Right renal cortex interstitium (tissue), 3 donors: Measurements from ENCODE around the gene ADCY6. TPM values are rescaled to one million over a fixed set of nuclear protein-coding genes. Genes with fewer than 3 reads are reported as not detected.

Experiments used
- DNase-seq, 3 donors: peaks; one replicate each; pipeline ENCODE4 v3.0.0-alpha.2; 2013; ENCODE audit warnings: low read depth in 3 of 3, low spot score in 2 of 3
- polyA plus RNA-seq, 3 donors: library from polyadenylated mRNA; unstranded; fragments of 120-200 nt; gene quantifications; one replicate each; pipeline ENCODE4 v1.2.1, GENCODE V29; 2013; ENCODE audit not compliant: insufficient read length in 3 of 3

The ADCY6 gene
- polyA plus RNA-seq, 3 donors: 71.6 to 79.9 (median 78.4) TPM

- DNase-seq: no peak
Observed at GRCh38 chr12:48816143-48816854, 27.4 kb upstream of the ADCY6 start.

DNA sequence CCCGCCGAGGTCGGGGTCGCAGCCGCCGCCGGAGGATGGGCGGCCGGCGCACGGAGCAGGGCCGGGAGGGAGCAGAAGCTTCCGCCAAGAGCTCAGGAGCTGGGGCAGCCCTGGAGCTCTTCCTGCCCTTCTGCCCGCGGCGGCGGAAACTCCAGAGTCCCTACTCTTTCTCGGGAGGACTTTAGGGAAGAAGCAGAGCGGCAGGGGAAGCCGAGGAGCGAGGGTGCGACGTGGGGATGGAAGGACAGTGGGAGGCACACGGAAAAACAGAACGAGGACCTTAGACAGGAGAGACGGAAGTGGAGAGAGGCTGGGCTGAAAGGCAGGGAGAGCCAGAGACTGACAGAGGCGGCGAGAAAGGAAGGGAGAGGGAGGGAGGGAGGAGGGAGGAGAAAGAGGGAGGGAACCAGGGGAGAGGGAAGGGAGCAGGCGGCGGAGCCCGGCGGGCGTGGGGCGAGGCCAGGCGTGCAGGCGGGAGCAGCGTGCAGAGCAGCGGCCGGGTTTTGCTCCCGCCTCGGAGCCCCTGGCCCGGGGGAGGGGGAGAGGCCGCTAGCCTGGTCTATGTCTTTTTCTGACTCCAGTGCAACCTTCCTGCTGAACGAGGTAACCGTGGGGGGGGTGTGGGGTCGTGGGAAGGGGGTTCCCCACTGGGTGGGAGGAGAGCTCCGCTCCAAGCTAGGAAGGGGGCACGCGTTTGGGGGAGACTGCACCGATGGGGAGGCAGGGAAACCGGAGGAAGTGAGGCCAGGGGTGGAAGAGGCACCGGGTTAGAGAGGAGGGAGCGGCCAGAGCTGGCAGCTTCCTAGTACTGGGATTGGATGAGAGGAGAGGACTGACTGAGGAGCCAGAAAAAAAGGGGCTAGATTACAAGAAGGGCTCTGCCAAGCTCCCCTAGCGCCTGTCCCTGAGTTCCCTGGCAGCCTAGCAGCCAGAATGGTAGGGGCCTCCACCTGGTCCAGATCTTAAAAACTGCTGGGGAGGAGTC lies 26.5 kb upstream of the ADCY6 start:
- DNase-seq: peak; percentile 69 to 80 (median 77)

GRCh38 chr12:48814262-48815125 lies 25.6 kb upstream of the ADCY6 start:
- DNase-seq: peak in 1 of 3 donors; percentile 65

- no peak for DNase-seq
Observed at GRCh38 chr12:48813465-48814261, 24.8 kb upstream of the ADCY6 start.

- DNase-seq: no peak
Observed at GRCh38 chr12:48812389-48812788, 23.5 kb upstream of the ADCY6 start.

DNA sequence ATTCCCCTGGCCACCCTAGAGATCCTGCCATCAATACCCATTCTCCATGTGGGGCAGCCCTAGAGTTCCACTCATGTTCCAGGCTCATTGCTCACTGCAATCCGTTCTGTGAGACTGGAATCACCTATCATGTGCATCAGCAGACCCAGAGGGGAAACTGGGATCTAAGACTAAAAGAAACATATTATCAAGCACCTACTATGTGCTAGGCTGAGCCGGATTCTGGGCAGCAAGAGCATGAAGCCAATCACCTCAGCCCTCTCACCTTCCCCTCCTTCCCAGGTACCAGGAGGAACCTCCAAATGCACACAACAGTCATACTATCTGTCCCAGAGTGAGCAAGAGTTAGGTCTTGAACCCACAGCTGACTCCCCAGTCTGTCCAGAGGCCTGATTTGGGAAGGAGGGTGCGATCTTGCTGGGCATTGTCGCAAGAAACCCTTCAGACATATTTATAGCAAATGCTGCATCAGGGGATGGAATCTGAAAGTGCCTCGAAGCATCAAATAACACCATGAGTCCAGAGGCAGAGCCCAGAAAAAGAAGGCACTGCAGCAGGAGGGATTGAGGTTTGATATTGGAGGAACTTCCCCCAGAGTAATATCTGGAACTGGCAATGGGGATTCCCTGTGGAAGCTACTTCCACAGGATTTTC lies 22.7 kb upstream of the ADCY6 start:
- no peak for DNase-seq

- DNase-seq: no peak
Observed at GRCh38 chr12:48810903-48811431, 22.1 kb upstream of the ADCY6 start.

GRCh38 chr12:48807981-48808380 lies 19.1 kb upstream of the ADCY6 start:
- DNase-seq: no peak

DNA sequence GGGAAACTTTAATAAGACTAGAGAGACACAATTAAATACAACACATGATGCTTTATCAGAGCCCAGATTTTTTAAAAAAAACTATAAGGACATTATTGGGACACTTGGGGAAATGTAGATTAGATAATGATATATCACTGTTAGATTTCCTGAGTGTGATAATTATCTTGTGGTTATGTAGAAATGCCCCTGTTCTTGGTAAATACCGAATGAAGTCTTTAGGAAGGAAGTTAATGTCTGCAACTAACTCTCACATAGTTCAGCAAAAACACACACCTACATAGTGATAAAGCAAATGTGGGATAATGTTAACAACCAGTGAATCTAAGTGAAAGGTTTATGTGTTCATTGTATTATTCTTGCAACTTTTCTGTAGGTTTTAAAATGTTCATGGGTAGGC lies 14.8 kb upstream of the ADCY6 start:
- DNase-seq: no peak

DNA sequence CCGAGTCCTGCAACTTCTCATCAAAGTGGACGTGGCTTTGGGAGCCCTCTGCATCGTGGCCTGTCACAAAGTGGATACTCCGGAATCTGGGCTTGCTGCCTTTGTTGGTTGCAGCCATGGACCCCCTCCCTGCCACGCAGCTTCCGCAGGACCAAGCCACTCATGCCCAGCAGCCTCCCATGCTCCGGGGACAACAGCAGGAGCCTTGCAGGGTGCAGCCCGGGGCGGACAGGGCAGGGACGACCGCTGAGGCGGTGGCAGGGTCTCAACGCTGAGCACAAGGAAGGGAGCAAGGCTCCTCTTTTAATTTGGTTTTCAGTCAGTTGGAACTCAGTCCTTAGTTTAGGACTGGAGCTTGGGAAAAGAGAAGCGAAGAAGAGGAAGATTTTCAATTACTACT lies 12.1 kb upstream of the ADCY6 start:
- no peak for DNase-seq

GRCh38 chr12:48800457-48800856 lies 11.6 kb upstream of the ADCY6 start:
- DNase-seq: no peak

DNA sequence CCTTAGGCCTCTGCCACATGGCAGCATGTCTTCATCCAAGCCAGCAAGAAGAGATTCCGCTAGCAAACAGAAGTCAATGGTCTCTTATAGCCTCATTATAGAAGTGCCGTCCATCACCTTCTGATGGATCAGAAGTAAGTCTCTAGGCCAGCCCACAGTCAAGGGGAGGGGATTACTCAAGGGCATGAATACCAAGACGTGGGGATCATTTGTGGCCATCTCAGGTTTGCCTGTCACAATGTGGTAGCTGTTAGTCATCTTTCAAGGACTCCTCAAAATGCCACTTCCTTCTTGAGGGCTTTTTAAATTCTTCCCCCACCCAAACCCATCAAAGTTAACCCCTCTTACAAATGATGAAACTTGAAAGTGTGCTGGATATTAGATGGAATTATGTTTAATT lies 8.1 kb upstream of the ADCY6 start:
- no peak for DNase-seq

GRCh38 chr12:48795550-48796455 lies 6.9 kb upstream of the ADCY6 start:
- DNase-seq: peak in 1 of 3 donors; percentile 74

- no peak for DNase-seq
Observed at GRCh38 chr12:48794870-48795269, 6.0 kb upstream of the ADCY6 start.

DNA sequence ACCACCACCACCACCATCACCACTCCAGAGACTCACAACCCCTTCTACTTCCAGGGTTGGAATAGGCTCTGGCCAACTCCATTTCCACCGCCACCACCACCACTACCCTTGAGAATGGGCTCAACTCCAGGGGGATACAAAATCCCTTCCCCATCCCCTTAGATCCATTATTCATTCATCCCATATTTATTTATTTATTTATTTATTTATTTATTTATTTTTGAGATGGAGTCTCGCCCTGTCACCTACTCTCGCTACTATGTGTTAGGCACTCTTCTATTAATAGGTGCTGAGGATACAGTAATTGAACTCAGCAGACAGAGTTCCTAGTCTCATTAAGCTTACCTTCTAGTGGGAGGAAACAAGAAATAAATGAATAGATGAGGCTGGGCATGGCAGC lies 4.8 kb upstream of the ADCY6 start:
- DNase-seq: no peak

- DNase-seq: no peak
Observed at GRCh38 chr12:48789858-48790326, 1.0 kb upstream of the ADCY6 start.

DNA sequence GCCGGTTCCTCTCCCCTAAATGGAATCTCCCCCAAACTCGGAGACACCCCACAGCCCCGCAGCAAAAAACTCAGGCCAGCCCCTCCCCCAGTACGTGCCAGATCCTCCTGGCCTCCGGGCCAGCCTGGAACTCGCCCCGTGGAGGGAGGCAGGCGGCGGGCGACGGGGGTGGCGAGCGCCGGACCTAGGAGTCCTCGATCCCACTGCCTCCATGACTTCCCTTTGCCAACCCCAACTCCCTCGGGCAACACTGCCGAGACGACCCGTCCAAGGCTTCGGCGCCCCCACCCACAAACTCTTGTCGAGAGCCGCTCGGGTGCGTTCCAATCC lies 400 bp downstream of the ADCY6 start:
- no peak for DNase-seq

DNA sequence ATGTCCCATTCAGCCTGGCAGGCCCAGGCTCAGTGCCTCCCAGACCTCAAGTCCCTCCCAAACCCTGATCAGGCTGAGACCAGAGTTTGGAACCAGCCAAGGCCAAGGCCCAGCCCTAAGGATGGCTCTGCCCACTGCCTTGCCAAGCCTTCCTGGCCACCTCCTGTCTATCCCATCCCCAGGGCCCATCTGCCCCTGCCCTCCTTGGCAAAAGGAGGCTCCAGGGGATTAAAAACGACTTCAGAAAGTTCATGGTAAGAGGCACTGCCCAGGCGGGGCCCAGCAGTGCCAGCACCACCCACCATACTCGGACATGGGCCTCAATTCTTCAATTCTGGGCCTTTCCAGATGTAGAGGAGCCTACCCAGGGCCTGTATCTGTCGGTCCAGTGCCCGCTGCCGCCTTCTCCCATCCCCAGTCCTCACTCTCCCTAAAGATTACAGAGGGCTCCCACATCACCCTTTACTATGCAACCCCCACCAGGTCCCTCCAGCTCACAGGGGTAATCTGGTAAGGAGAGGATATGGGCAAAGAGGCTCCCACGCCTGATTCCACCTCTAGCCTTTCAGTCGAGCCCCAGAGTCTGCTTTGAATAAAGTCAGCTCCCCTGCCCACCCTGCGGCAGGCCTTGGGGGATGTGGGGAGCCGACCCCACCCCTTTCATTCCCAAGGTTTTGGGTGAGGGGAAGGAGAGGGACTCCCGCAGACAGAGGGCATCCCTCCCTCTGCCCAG lies 932 bp downstream of the ADCY6 start:
- DNase-seq: no peak
